ENCODE data around the gene TMPRSS2. TPM values are rescaled to one million over a fixed set of nuclear protein-coding genes. Genes with fewer than 3 reads are reported as not detected.

TMPRSS2 gene
- total RNA-seq, 1 donor from 2014 or later = not detected

- peaks cover 56% of the 10 kb centered on the region for H3K27me3 ChIP-seq (ENCODE audit: low read depth)
- no peak overlapping the region for H3K4me3 ChIP-seq
- no peaks in the 10 kb centered on the region for H3K36me3 ChIP-seq
- TF ChIP-seq, protein P1, sequence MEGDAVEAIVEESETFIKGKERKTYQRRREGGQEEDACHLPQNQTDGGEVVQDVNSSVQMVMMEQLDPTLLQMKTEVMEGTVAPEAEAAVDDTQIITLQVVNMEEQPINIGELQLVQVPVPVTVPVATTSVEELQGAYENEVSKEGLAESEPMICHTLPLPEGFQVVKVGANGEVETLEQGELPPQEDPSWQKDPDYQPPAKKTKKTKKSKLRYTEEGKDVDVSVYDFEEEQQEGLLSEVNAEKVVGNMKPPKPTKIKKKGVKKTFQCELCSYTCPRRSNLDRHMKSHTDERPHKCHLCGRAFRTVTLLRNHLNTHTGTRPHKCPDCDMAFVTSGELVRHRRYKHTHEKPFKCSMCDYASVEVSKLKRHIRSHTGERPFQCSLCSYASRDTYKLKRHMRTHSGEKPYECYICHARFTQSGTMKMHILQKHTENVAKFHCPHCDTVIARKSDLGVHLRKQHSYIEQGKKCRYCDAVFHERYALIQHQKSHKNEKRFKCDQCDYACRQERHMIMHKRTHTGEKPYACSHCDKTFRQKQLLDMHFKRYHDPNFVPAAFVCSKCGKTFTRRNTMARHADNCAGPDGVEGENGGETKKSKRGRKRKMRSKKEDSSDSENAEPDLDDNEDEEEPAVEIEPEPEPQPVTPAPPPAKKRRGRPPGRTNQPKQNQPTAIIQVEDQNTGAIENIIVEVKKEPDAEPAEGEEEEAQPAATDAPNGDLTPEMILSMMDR (IDR thresholded peaks at IDR 0.05; ENCODE audit: borderline replicate concordance) = no peak
- DNase-seq = no peak
- no peaks in the 10 kb centered on the region for H3K9me3 ChIP-seq (replicated peaks)
- intact Hi-C loops (cut with micrococcal nuclease) = no loop called here
- H3K4me1 ChIP-seq = no peaks in the 10 kb centered on the region
- H3K27ac ChIP-seq (replicated peaks) = no peak overlapping the region
These were observed 22.4 kb upstream of the TMPRSS2 start for GRCh38 chr21:41530366-41530765.

- DNase-seq = no peak
- TF ChIP-seq, protein P1 (IDR thresholded peaks at IDR 0.05; ENCODE audit: borderline replicate concordance) = no peak
- Histone ChIP-seq H3K36me3 (no peaks in the 10 kb centered on the region), H3K4me3 (no peak overlapping the region), H3K4me1 (no peaks in the 10 kb centered on the region), H3K27ac (replicated peaks) (no peak overlapping the region), H3K9me3 (replicated peaks) (no peaks in the 10 kb centered on the region), H3K27me3 (ENCODE audit: low read depth) (peaks cover 56% of the 10 kb centered on the region)
- intact Hi-C loops (cut with micrococcal nuclease) = no loop called here
These were observed 21.8 kb upstream of the TMPRSS2 start for GRCh38 chr21:41529769-41530168.

GRCh38 chr21:41526478-41527087 lies 18.6 kb upstream of the TMPRSS2 start:
- Histone ChIP-seq H3K9me3 (replicated peaks) (no peaks in the 10 kb centered on the region), H3K4me3 (no peak overlapping the region), H3K4me1 (no peaks in the 10 kb centered on the region), H3K27ac (replicated peaks) (no peak overlapping the region), H3K27me3 (ENCODE audit: low read depth) (peaks cover 63% of the 10 kb centered on the region), H3K36me3 (no peaks in the 10 kb centered on the region)
- TF ChIP-seq, protein P1 (IDR thresholded peaks at IDR 0.05; ENCODE audit: borderline replicate concordance) = no peak
- DNase-seq = no peak
- intact Hi-C loops (cut with micrococcal nuclease) = no loop called here

DNA sequence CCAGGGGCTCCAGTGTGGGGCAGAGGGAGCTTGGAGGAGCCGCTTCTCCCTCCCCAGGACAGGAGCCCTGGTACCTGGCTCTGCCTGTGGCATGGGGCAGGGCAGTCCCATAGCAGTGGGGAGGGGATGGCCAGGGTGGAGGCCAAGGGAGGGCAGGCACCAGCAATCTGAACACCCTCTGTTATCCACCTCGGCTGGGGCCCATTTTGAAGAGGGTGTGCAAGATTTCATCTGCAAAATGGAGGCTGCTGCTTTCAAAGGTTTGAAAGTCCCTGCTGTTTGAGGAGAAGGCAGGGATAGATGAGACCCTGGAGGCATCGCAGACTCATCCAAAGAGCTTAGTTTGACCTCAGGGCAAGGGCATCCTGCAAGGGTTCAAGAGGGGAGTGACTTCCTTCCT lies 15.2 kb upstream of the TMPRSS2 start:
- TF ChIP-seq, protein P1 (IDR thresholded peaks at IDR 0.05; ENCODE audit: borderline replicate concordance) = no peak
- intact Hi-C loops (cut with micrococcal nuclease) = no loop called here
- H3K4me1 ChIP-seq = no peaks in the 10 kb centered on the region

DNA sequence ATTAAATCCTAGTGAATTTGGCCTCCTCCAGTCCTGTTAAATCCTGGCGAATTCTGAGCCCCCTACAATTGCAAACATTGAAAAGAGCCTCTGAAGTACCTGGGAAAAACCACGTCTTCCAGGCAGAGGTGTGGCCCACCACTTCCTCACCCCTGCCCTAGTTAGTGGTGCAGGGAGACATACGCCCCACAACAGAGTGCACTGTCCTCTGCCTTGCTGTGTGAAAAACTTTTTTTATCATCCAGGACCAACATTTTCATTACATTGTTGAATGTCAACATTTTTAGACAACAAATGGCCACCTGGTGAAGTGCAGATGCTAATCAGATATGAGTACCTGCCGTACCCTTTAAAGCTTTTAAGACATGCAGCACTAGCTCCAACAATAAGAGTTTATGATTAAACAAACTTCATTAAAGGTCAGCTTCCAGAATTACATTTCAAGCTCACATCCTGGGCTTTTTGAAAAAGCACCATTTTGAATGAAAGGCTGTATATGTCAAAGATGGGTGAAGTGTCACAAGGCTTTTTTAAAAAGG lies 13.6 kb upstream of the TMPRSS2 start:
- no peak overlapping the region for H3K27ac ChIP-seq (replicated peaks)
- intact Hi-C loops (cut with micrococcal nuclease) = no loop called here
- peaks cover 6% of the 10 kb centered on the region for H3K9me3 ChIP-seq (replicated peaks)
- peaks cover 58% of the 10 kb centered on the region for H3K27me3 ChIP-seq (ENCODE audit: low read depth)
- no peak overlapping the region for H3K4me3 ChIP-seq
- no peaks in the 10 kb centered on the region for H3K36me3 ChIP-seq
- TF ChIP-seq, protein P1 (IDR thresholded peaks at IDR 0.05; ENCODE audit: borderline replicate concordance) = no peak
- no peaks in the 10 kb centered on the region for H3K4me1 ChIP-seq
- no peak for DNase-seq

More for the DNA sequence above, 15.2 kb upstream of the TMPRSS2 start:
- Histone ChIP-seq H3K4me3 (no peak overlapping the region), H3K36me3 (no peaks in the 10 kb centered on the region), H3K27me3 (ENCODE audit: low read depth) (peaks cover 66% of the 10 kb centered on the region), H3K27ac (replicated peaks) (no peak overlapping the region), H3K9me3 (replicated peaks) (peaks cover 6% of the 10 kb centered on the region)
- no peak for DNase-seq

Data from left ventricle myocardium inferior (tissue), 1 donor.